IMR-90 (cell line): ENCODE results near the gene ZFAND2A. TPM values are rescaled to one million over a fixed set of nuclear protein-coding genes. Genes with fewer than 3 reads are reported as not detected.

Source experiments
- ATAC-seq: fragments of 200-7000 bp; cut with Tn5 transposase; 2 replicates; pipeline ENCODE4 v1.9.1; 2020; ENCODE audit warnings: low read depth, mild to moderate bottlenecking, moderate library complexity
- BruUV-seq: library from RNA; stranded (reverse); fragments of 400-500 nt; replicated peaks from 2 replicates; lab custom pipeline; 2021; lab: Mats Ljungman, UMichigan
- CTCF ChIA-PET: fragments of 300-600 bp; formaldehyde crosslinking; extraction: SDS; loops from one replicate; lab custom pipeline; 2021; ENCODE audit warnings: antibody characterized with exemption; lab: Yijun Ruan, JAX
- POLR2A ChIA-PET: fragments of 300-600 bp; sonication (Branson Sonifier 250); formaldehyde crosslinking; loops from one replicate; lab custom pipeline; 2022; ENCODE audit warnings: antibody characterized with exemption; ENCODE audit not compliant: unreplicated experiment; lab: Charles Lee
- DNase-seq: peaks from one replicate; pipeline ENCODE4 v3.0.0; 2013
- H2AFZ ChIP-seq: replicated peaks from 2 replicates; pipeline ENCODE3; 2013; ENCODE audit warnings: low read length, mild to moderate bottlenecking; ENCODE audit not compliant: poor library complexity
- H2AK5ac ChIP-seq: 2 replicates; pipeline ENCODE4 v1.6.1; 2013; ENCODE audit warnings: low read depth, low read length, inconsistent platforms
- H2AK9ac ChIP-seq: replicated peaks from 2 replicates; pipeline ENCODE3; 2013; ENCODE audit warnings: mild to moderate bottlenecking, low read depth, low read length, moderate library complexity; ENCODE audit not compliant: poor library complexity
- H2BK120ac ChIP-seq: 2 replicates; pipeline ENCODE4 v1.6.1; 2013; ENCODE audit warnings: low read depth, low read length, inconsistent platforms
- H2BK15ac ChIP-seq: 3 replicates; pipeline ENCODE4 v1.6.1; 2013; ENCODE audit warnings: low read depth, low read length, inconsistent platforms
- H2BK20ac ChIP-seq: 2 replicates; pipeline ENCODE4 v1.6.1; 2013; ENCODE audit warnings: low read depth, mild to moderate bottlenecking, inconsistent platforms, low read length, moderate library complexity
- H2BK5ac ChIP-seq: 2 replicates; pipeline ENCODE4 v1.6.1; 2013; ENCODE audit warnings: mild to moderate bottlenecking, low read depth, low read length, inconsistent platforms; ENCODE audit not compliant: poor library complexity, severe bottlenecking
- H3K14ac ChIP-seq: replicated peaks from 2 replicates; pipeline ENCODE4 v1.6.1; 2013; ENCODE audit warnings: low read depth, low read length, inconsistent platforms
- H3K18ac ChIP-seq: 2 replicates; pipeline ENCODE4 v1.6.1; 2013; ENCODE audit warnings: low read depth, low read length, control low read depth
- H3K23ac ChIP-seq: 2 replicates; pipeline ENCODE4 v1.6.1; 2013; ENCODE audit warnings: low read depth, low read length, inconsistent platforms
- H3K27ac ChIP-seq: 2 replicates; pipeline ENCODE4 v1.5.1; 2013; ENCODE audit warnings: mild to moderate bottlenecking, control low read depth, low read length; ENCODE audit not compliant: insufficient read depth
- H3K27me3 ChIP-seq: 2 replicates; pipeline ENCODE4 v1.6.1; 2013; ENCODE audit warnings: low read length; ENCODE audit not compliant: control insufficient read depth, insufficient read depth
- H3K36me3 ChIP-seq: 2 replicates; pipeline ENCODE4 v1.6.1; 2013; ENCODE audit warnings: low read length, mixed read lengths; ENCODE audit not compliant: control insufficient read depth, insufficient read depth
- H3K4ac ChIP-seq: 2 replicates; pipeline ENCODE4 v1.6.1; 2013; ENCODE audit warnings: low read depth, low read length, inconsistent platforms
- H3K4me1 ChIP-seq: 2 replicates; pipeline ENCODE4 v1.6.1; 2013; ENCODE audit warnings: low read length, mixed read lengths; ENCODE audit not compliant: control insufficient read depth, insufficient read depth
- H3K4me2 ChIP-seq: 2 replicates; pipeline ENCODE4 v1.6.1; 2013; ENCODE audit warnings: low read depth, mild to moderate bottlenecking, control low read depth, low read length, moderate library complexity
- H3K4me3 ChIP-seq: 2 replicates; pipeline ENCODE4 v1.5.1; 2013; ENCODE audit warnings: low read depth, mild to moderate bottlenecking, control low read depth, low read length, moderate library complexity; ENCODE audit not compliant: insufficient read depth
- H3K56ac ChIP-seq: 2 replicates; pipeline ENCODE4 v1.6.1; 2013; ENCODE audit warnings: low read length, inconsistent platforms; ENCODE audit not compliant: insufficient read depth; ENCODE audit errors: extremely low read depth
- H3K79me1 ChIP-seq, 2 experiments: 2 replicates each; pipeline ENCODE4 v1.6.1; 2013; ENCODE audit warnings: low read length in 2 of 2, inconsistent platforms in 1 of 2, low read depth in 1 of 2
- H3K9ac ChIP-seq: 2 replicates; pipeline ENCODE4 v1.6.1; 2013; ENCODE audit warnings: low read depth, low read length, control low read depth
- H3K9me1 ChIP-seq: 2 replicates; pipeline ENCODE4 v1.6.1; 2013; ENCODE audit warnings: low read length, inconsistent platforms; ENCODE audit not compliant: insufficient read depth
- H3K9me3 ChIP-seq: 2 replicates; pipeline ENCODE4 v1.6.1; 2013; ENCODE audit warnings: low read length; ENCODE audit not compliant: control insufficient read depth, insufficient read depth
- H4K20me1 ChIP-seq: 2 replicates; pipeline ENCODE4 v1.6.1; 2013; ENCODE audit warnings: low read length, inconsistent platforms; ENCODE audit not compliant: insufficient read depth
- H4K5ac ChIP-seq: 2 replicates; pipeline ENCODE4 v1.6.1; 2013; ENCODE audit warnings: mild to moderate bottlenecking, low read depth, low read length, control low read depth
- H4K8ac ChIP-seq, 2 experiments: 2 replicates each; pipeline ENCODE4 v1.6.1; 2013; ENCODE audit warnings: low read depth in 2 of 2, low read length in 2 of 2, control low read depth in 1 of 2, inconsistent platforms in 1 of 2
- H4K91ac ChIP-seq: 2 replicates; pipeline ENCODE4 v1.6.1; 2013; ENCODE audit warnings: low read depth, low read length, inconsistent platforms; ENCODE audit not compliant: insufficient read depth
- BHLHE40 ChIP-seq: fragments of 150-350 bp; IDR thresholded peaks from 2 replicates; pipeline ENCODE4 v1.6.1; 2016; ENCODE audit warnings: mild to moderate bottlenecking, low read depth, low read length
- CEBPB ChIP-seq: IDR thresholded peaks from 2 replicates; pipeline ENCODE4 v1.6.1; 2012; ENCODE audit warnings: low read depth, low read length, improper control_type of control experiment
- CHD1 ChIP-seq: IDR thresholded peaks from 2 replicates; pipeline ENCODE4 v1.6.1; 2012; ENCODE audit warnings: low read depth, low read length, improper control_type of control experiment
- CTCF ChIP-seq: conservative IDR thresholded peaks from 2 replicates; pipeline ENCODE4 v1.5.1; 2012; ENCODE audit warnings: mild to moderate bottlenecking, low read depth, low read length, improper control_type of control experiment
- ELK1 ChIP-seq: fragments of 150-350 bp; IDR thresholded peaks from 2 replicates; pipeline ENCODE4 v1.6.1; 2016; ENCODE audit warnings: low read depth, mild to moderate bottlenecking, low read length, moderate library complexity, borderline replicate concordance
- FOS ChIP-seq: fragments of 150-350 bp; IDR thresholded peaks from 2 replicates; pipeline ENCODE4 v1.6.1; 2016; ENCODE audit warnings: low read depth, low read length
- MAFK ChIP-seq: IDR thresholded peaks from 2 replicates; pipeline ENCODE4 v1.6.1; 2012; ENCODE audit warnings: low read depth, low read length, improper control_type of control experiment
- MAZ ChIP-seq: IDR thresholded peaks from 2 replicates; pipeline ENCODE4 v1.6.1; 2012; ENCODE audit warnings: low read depth, mild to moderate bottlenecking, low read length, improper control_type of control experiment, moderate library complexity, borderline replicate concordance
- MXI1 ChIP-seq: IDR thresholded peaks from 2 replicates; pipeline ENCODE4 v1.6.1; 2012; ENCODE audit warnings: low read depth, mild to moderate bottlenecking, low read length, moderate library complexity, borderline replicate concordance
- NFE2L2 ChIP-seq: fragments of 150-350 bp; IDR thresholded peaks from 2 replicates; pipeline ENCODE4 v1.6.1; 2016; ENCODE audit warnings: low read depth, mild to moderate bottlenecking, low read length
- POLR2A ChIP-seq: IDR thresholded peaks from 2 replicates; pipeline ENCODE4 v1.6.1; 2012; ENCODE audit warnings: mild to moderate bottlenecking, low read depth, low read length
- RAD21 ChIP-seq: IDR thresholded peaks from 2 replicates; pipeline ENCODE4 v1.6.1; 2012; ENCODE audit warnings: low read length, improper control_type of control experiment
- RCOR1 ChIP-seq: IDR thresholded peaks from 2 replicates; pipeline ENCODE4 v1.6.1; 2012; ENCODE audit warnings: mild to moderate bottlenecking, low read length, improper control_type of control experiment; ENCODE audit not compliant: insufficient replicate concordance
- RFX5 ChIP-seq: IDR thresholded peaks from 2 replicates; pipeline ENCODE4 v1.8.0; 2012; ENCODE audit warnings: low read depth, mild to moderate bottlenecking, low read length, moderate library complexity
- SMC3 ChIP-seq: fragments of 150-350 bp; IDR thresholded peaks from 2 replicates; pipeline ENCODE4 v1.6.1; 2016; ENCODE audit warnings: low read depth, mild to moderate bottlenecking, antibody characterized with exemption, low read length, moderate library complexity
- USF2 ChIP-seq: fragments of 150-350 bp; IDR thresholded peaks from 2 replicates; pipeline ENCODE4 v1.6.1; 2017; ENCODE audit warnings: mild to moderate bottlenecking, antibody characterized with exemption, low read length, low read depth
- WGBS, 2 experiments: methylation state at CpG; one replicate each; pipeline versions ENCODE4 v1.1.5 to v1.1.7; 2013; ENCODE audit warnings: missing lambda C conversion rate in 2 of 2; ENCODE audit not compliant: insufficient read length in 1 of 2; ENCODE audit errors: extremely low coverage in 2 of 2; 5-methylcytosine and 5-hydroxymethylcytosine counted together
- dilution Hi-C: fragments of 300-500 bp; cut with HindIII; formaldehyde crosslinking; loops from one replicate; pipeline ENCODE4 v1.14.3; 2018; ENCODE audit warnings: low sequenced_read_pairs; ENCODE audit not compliant: unreplicated experiment
- in situ Hi-C: fragments of 300-500 bp; cut with MboI; formaldehyde crosslinking; loops from 3 replicates; pipeline ENCODE4 v1.14.3; 2019; ENCODE audit warnings: low sequenced_read_pairs, inconsistent platforms, mixed read lengths
- intact Hi-C: fragments of 100-400 bp; cut with micrococcal nuclease; formaldehyde crosslinking; loops from 2 replicates; pipeline ENCODE4 v1.10.0; 2022
- polyA plus RNA-seq, 3 experiments: library from polyadenylated mRNA; depleted of rRNA; stranded (reverse); fragments of >200 nt; gene quantifications; 2 replicates each; pipeline ENCODE4 v1.2.3, GENCODE V29; 2012; ENCODE audit warnings: low replicate concordance in 1 of 3
- total RNA-seq: library from RNA; depleted of rRNA; stranded (reverse); fragments of >200 nt; gene quantifications from 2 replicates; pipeline ENCODE4 v1.2.3, GENCODE V29; 2012

ZFAND2A gene
- total and polyA plus RNA-seq, 2 of the 4 experiments (the other 2 are of a cell fraction) = 11.8 to 28.7 TPM

GRCh38 chr7:1109581-1110310 lies 50.2 kb downstream of the ZFAND2A start:
- Histone ChIP-seq H3K9me3 (no peaks in the 10 kb centered on the region), H3K14ac (no peak overlapping the region), H3K79me1 (peaks cover 4 to 17% of the 10 kb centered on the region in 2 experiments; a peak in 2 of 4 replicates), H2BK15ac (no peak overlapping the region), H4K8ac (no peak overlapping the region), H4K5ac (no peak overlapping the region), H3K4me1 (no peaks in the 10 kb centered on the region), H2BK20ac (no peak overlapping the region), H4K91ac (no peak overlapping the region), H2AFZ (no peak overlapping the region), H3K9ac (no peak overlapping the region), H3K36me3 (no peaks in the 10 kb centered on the region; the same call in 1 of the 2 replicates), H3K4me2 (no peak overlapping the region), H3K23ac (no peak overlapping the region), H3K27me3 (no peaks in the 10 kb centered on the region), H3K4ac (no peak overlapping the region), H3K9me1 (no peaks in the 10 kb centered on the region; the same call in 1 of the 2 replicates), H2BK120ac (no peak overlapping the region), H4K20me1 (peaks cover 2% of the 10 kb centered on the region; the same call in 1 of the 2 replicates), H3K4me3 (no peak overlapping the region), H2AK9ac (no peak overlapping the region), H3K18ac (no peak overlapping the region), H2AK5ac (no peak overlapping the region), H3K56ac (no peak overlapping the region), H3K27ac (no peak overlapping the region), H2BK5ac (no peak overlapping the region)
- ATAC-seq = no peak
- dilution Hi-C loops = no loop called here
- in situ Hi-C loops = no loop called here
- WGBS, 2 experiments = 95% methylated on average over 18 of the region's 55 CpGs; no CpG with 5 or more reads in 1 of the 2 experiments
- CTCF ChIA-PET = no interaction called here
- POLR2A ChIA-PET = no interaction called here
- no peak for DNase-seq
- TF ChIP-seq CEBPB (no peak), FOS (no peak), MAZ (no peak), CHD1 (no peak), RFX5 (no peak), SMC3 (no peak), MXI1 (no peak), RAD21 (no peak), USF2 (no peak), MAFK (no peak), CTCF (no peak), NFE2L2 (no peak), ELK1 (no peak), POLR2A (no peak), RCOR1 (no peak), BHLHE40 (no peak)
- intact Hi-C loops = no loop called here
- BruUV-seq = no TSS peak
